ENCODE results near the gene GPR180. TPM values are rescaled to one million over a fixed set of nuclear protein-coding genes. Genes with fewer than 3 reads are reported as not detected.

The GPR180 gene
- polyA plus RNA-seq, 1 experiment = 8.6 TPM

- POLR2A ChIA-PET = no interaction called here
Observed at GRCh38 chr13:94561126-94561525, 40.5 kb upstream of the GPR180 start.

DNA sequence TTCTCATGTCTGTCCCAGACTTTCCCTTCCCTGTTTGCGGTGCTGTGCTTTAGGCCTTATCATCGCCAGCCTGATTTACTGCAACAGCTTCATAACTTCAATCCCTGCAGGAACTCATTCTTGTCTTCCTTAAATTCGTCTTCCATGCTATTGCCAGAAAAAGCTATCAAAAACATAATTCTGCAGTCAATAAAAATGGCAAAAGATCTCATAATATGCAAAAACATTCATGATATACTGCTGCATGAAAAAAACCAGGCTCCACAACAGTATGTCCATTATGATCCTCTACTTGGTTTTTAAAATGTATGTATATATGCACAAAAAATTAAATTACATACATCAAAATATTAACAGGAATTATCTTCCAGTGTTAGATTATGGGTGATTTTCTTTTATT lies 34.1 kb upstream of the GPR180 start:
- Histone ChIP-seq H3K27ac (ENCODE audit: low read depth, low read length) (no peak overlapping the region), H3K27me3 (ENCODE audit: control insufficient read depth, insufficient read depth, low read length) (no peaks in the 10 kb centered on the region), H3K4me3 (ENCODE audit: low read depth, low read length) (no peak overlapping the region), H3K9me3 (ENCODE audit: control insufficient read depth, insufficient read depth, low read length) (no peaks in the 10 kb centered on the region)
- CTCF ChIA-PET = no interaction called here
- POLR2A ChIA-PET = interaction anchor here (0.6 kb wide), 1 partner anchor 35 kb away, joined by 8 read pairs; no protein-coding TSS in a partner anchor
- DNase-seq (ENCODE audit: low read depth, low spot score) = no peak
- no peak for TF ChIP-seq CTCF (IDR thresholded peaks at IDR 0.05; ENCODE audit: low read depth, low read length)

More at GRCh38 chr13:94561126-94561525, 40.5 kb upstream of the GPR180 start:
- DNase-seq (ENCODE audit: low read depth, low spot score) = no peak
- CTCF ChIA-PET = no interaction called here
- Histone ChIP-seq H3K27ac (ENCODE audit: low read depth, low read length) (no peak overlapping the region), H3K4me3 (ENCODE audit: low read depth, low read length) (no peak overlapping the region), H3K27me3 (ENCODE audit: control insufficient read depth, insufficient read depth, low read length) (no peaks in the 10 kb centered on the region), H3K9me3 (ENCODE audit: control insufficient read depth, insufficient read depth, low read length) (no peaks in the 10 kb centered on the region)
- TF ChIP-seq CTCF (IDR thresholded peaks at IDR 0.05; ENCODE audit: low read depth, low read length) = no peak

DNA sequence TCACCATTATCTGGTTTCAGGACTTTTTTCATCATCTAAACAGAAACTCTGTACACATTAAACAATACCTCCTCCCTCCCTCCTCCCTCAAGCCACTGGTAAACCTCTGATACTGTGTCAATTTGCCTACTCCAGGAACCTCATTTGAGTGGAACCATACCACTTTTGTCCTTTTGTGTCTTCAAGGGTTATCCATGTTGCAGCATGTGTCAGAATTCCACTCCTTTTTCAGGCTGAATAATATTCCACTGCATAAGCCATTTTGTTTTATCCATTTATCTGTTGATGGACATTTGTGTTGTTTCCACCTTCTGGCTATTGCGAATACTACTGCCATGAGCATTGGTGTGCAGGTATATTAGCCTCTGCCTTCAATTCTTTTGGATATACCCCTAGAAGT lies 33.2 kb upstream of the GPR180 start:
- TF ChIP-seq CTCF (IDR thresholded peaks at IDR 0.05; ENCODE audit: low read depth, low read length) = no peak
- Histone ChIP-seq H3K27me3 (ENCODE audit: control insufficient read depth, insufficient read depth, low read length) (no peaks in the 10 kb centered on the region), H3K9me3 (ENCODE audit: control insufficient read depth, insufficient read depth, low read length) (no peaks in the 10 kb centered on the region), H3K4me3 (ENCODE audit: low read depth, low read length) (no peak overlapping the region), H3K27ac (ENCODE audit: low read depth, low read length) (no peak overlapping the region)
- DNase-seq (ENCODE audit: low read depth, low spot score) = no peak
- ChIA-PET CTCF (no interaction called here), POLR2A (no interaction called here)

GRCh38 chr13:94569615-94570014 lies 32.0 kb upstream of the GPR180 start:
- H3K4me3 ChIP-seq (ENCODE audit: low read depth, low read length) = no peak overlapping the region
- H3K27ac ChIP-seq (ENCODE audit: low read depth, low read length) = no peak overlapping the region
- TF ChIP-seq CTCF (IDR thresholded peaks at IDR 0.05; ENCODE audit: low read depth, low read length) = no peak
- ChIA-PET CTCF (no interaction called here), POLR2A (no interaction called here)
- H3K27me3 ChIP-seq (ENCODE audit: control insufficient read depth, insufficient read depth, low read length) = no peaks in the 10 kb centered on the region
- no peaks in the 10 kb centered on the region for H3K9me3 ChIP-seq (ENCODE audit: control insufficient read depth, insufficient read depth, low read length)
- DNase-seq (ENCODE audit: low read depth, low spot score) = no peak

DNA sequence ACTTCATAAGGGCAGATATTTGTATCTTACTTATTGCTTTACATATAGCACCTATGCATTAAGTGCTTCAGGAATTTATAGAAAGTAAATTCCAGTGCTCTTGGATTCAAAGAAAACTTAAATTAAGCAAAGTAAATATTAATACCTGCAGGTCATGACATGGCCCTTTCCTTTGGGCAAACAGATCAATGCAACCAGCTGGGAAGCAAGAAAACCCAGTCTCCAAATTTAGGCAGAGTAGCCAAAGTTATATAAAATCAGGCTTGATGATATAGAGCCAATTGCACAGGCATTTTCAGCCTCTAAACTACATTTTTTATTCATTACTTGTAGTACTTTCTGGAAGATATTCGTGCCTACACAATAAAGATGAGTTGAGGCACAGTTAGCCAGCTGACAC lies 22.6 kb upstream of the GPR180 start:
- Histone ChIP-seq H3K9me3 (ENCODE audit: control insufficient read depth, insufficient read depth, low read length) (no peaks in the 10 kb centered on the region), H3K27me3 (ENCODE audit: control insufficient read depth, insufficient read depth, low read length) (no peaks in the 10 kb centered on the region), H3K4me3 (ENCODE audit: low read depth, low read length) (no peak overlapping the region), H3K27ac (ENCODE audit: low read depth, low read length) (no peak overlapping the region)
- DNase-seq (ENCODE audit: low read depth, low spot score) = no peak
- ChIA-PET CTCF (interaction anchor here (0.9 kb wide), 1 partner anchor 38 kb away, joined by 3 read pairs; no protein-coding TSS in a partner anchor), POLR2A (no interaction called here)
- no peak for TF ChIP-seq CTCF (IDR thresholded peaks at IDR 0.05; ENCODE audit: low read depth, low read length)
